Ovary (tissue), 9 donors: Measurements from ENCODE around the gene DDB1. TPM values are rescaled to one million over a fixed set of nuclear protein-coding genes. Genes with fewer than 3 reads are reported as not detected.
A peak's percentile ranks its signal among the peaks of the same experiment; 100 is the strongest.

ENCODE experiments used
- DNase-seq, 5 donors: peaks; one replicate each; pipeline ENCODE4 v3.0.0-alpha.2; 2019 to 2020
- H3K27ac ChIP-seq, 2 donors: fragments of 200-600 bp; one replicate each; pipeline versions ENCODE4 v1.5.1 to v1.8.0; 2019 to 2022
- H3K27me3 ChIP-seq: fragments of 200-600 bp; one replicate; pipeline ENCODE4 v1.8.0; 2022
- H3K36me3 ChIP-seq: fragments of 200-600 bp; sonication (generic); one replicate; pipeline ENCODE4 v1.5.1; 2019
- H3K4me1 ChIP-seq: one replicate; pipeline ENCODE4 v1.8.1; 2013; ENCODE audit warnings: mild to moderate bottlenecking, moderate library complexity; ENCODE audit not compliant: insufficient read depth
- H3K4me3 ChIP-seq: fragments of 200-600 bp; sonication (generic); one replicate; pipeline ENCODE4 v1.5.1; 2017
- H3K9me3 ChIP-seq, 2 donors: fragments of 200-600 bp in 1 of 2; sonication (generic) in 1 of 2; one replicate each; pipeline versions ENCODE4 v1.5.1 to v1.8.1; 2013 to 2019; ENCODE audit warnings: mild to moderate bottlenecking in 1 of 2, moderate library complexity in 1 of 2
- EP300 ChIP-seq: sonication (generic); formaldehyde crosslinking; IDR thresholded peaks from one replicate; pipeline ENCODE4 v1.6.1; 2017; ENCODE audit warnings: antibody characterized with exemption
- POLR2A ChIP-seq: fragments of 450-650 bp; IDR thresholded peaks from one replicate; pipeline ENCODE4 v1.6.1; 2017; ENCODE audit warnings: antibody characterized with exemption, mild to moderate bottlenecking, moderate library complexity
- WGBS, 3 donors: extraction: QIAGEN DNeasy Blood & Tissue Kit in 1 of 3; methylation state at CpG; one replicate each; pipeline versions ENCODE4 v1.1.5 to v1.1.7; 2013 to 2017; 5-methylcytosine and 5-hydroxymethylcytosine counted together
- intact Hi-C, 4 donors: fragments of 100-400 bp; cut with DNase I; formaldehyde crosslinking; loops; one replicate each; pipeline versions ENCODE4 v1.11.0 to v1.15.1; 2022 to 2023
- polyA plus RNA-seq, 2 donors: library from polyadenylated mRNA; stranded (reverse); fragments of 200-250 nt in 1 of 2; fragments of 350-450 nt in 1 of 2; fragmentation: Illumina TruSeq in 1 of 2; extraction: RNeasy Lipid Tissue Mini Kit (QIAGEN cat#74804) in 1 of 2; gene quantifications; one replicate each; pipeline ENCODE4 v1.2.3, GENCODE V29; 2013 to 2014
- total RNA-seq, 7 donors: library from RNA; depleted of rRNA in 2 of 7; stranded (reverse); fragments of >200 nt in 2 of 7; fragmentation: NEBNext Ultra II Directional in 3 of 7; extraction: Animal tissue kit (Norgen Biotek cat#: 25700) in 3 of 7; gene quantifications; one replicate each; pipeline versions ENCODE4 v1.1.0 to v1.2.4, GENCODE V29; 2016 to 2023
- TF ChIP-seq, protein P1 (sequence below), 3 donors: fragments of 450-650 bp in 2 of 3; fragments of 200-600 bp in 1 of 3; IDR thresholded peaks; one replicate each; pipeline versions ENCODE4 v1.5.1 to v1.8.0; 2016 to 2022; ENCODE audit warnings: antibody characterized with exemption in 3 of 3, mild to moderate bottlenecking in 1 of 3
- donor health status: DM: no; HTN: no; CAD: no; lungs with moderate emphysema.
- donor health status: DM: no; HTN: no; CAD: no.
- donor health status: Bipolar disorder and iron deficiency.
- donor health status: DM: yes; HTN: yes; CAD: no.
- donor health status: DM: no; HTN: no; CAD: no.
- donor health status: DM: yes; HTN: yes; CAD: no.

DDB1 gene
- total and polyA plus RNA-seq, 9 donors = 117 to 270 (median 217) TPM

DNA sequence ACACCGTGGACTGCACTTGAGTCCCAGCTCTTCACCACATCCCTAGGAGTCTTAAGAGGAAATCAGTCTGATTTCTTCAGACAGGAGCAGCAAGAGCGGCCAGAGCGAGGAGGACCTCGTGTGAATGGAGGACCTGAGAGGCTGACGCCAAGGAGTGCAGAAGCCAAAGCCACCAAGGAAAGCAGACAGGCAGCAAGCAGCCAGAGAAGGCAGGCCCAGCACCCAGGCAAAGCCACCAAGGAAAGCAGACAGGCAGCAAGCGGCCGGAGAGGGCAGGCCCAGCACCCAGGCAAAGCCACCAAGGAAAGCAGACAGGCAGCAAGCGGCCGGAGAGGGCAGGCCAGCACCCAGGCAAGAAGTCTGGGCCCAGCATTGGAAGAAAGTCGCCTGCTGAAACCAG is 17.0 kb upstream of the DDB1 start:
- no peaks in the 10 kb centered on the region for H3K27me3 ChIP-seq
- TF ChIP-seq EP300 (no peak), POLR2A (no peak)
- no peak overlapping the region for H3K4me3 ChIP-seq
- intact Hi-C loops = no loop called here
- no peaks in the 10 kb centered on the region for H3K36me3 ChIP-seq
- WGBS, 3 donors = 90 to 94% (median 91%) methylated on average over 10 of the region's 10 CpGs
- DNase-seq = no peak
- no peak overlapping the region for H3K27ac ChIP-seq
- no peaks in the 10 kb centered on the region for H3K9me3 ChIP-seq
- peaks cover 15% of the 10 kb centered on the region for H3K4me1 ChIP-seq

DNA sequence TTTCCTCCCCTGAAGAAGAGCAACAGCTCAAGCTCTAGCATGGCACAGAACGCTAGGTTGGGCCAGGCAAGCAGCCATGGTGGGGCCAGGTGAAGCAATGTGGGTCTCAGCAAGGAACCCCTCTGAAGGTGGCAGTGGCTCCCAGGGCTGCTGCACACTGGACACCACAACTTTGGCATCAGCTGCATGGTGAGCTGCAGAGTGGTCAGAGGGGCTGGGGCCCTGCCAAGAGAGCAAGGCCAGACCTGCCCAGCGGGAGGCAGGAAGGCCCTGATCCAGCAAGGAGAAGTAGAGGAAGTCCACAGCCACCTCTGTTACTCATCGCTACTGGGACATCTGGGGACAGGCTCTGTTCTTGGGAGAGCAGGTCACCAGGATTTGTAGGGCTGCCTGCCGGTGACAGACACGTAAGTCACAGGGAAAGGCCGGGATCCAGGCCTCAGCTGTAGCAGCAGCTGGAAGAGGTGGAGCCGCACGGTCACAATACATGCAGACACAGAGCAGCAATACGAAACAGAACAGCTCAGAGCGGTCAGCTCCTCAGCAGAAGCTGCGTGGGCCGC is 16.4 kb upstream of the DDB1 start:
- H3K9me3 ChIP-seq = no peaks in the 10 kb centered on the region
- peak in 1 of 5 donors; percentile 32 for DNase-seq
- H3K4me3 ChIP-seq = no peak overlapping the region
- no peaks in the 10 kb centered on the region for H3K27me3 ChIP-seq
- H3K36me3 ChIP-seq = no peaks in the 10 kb centered on the region
- TF ChIP-seq EP300 = no peak
- no peak for TF ChIP-seq POLR2A
- TF ChIP-seq, protein P1, sequence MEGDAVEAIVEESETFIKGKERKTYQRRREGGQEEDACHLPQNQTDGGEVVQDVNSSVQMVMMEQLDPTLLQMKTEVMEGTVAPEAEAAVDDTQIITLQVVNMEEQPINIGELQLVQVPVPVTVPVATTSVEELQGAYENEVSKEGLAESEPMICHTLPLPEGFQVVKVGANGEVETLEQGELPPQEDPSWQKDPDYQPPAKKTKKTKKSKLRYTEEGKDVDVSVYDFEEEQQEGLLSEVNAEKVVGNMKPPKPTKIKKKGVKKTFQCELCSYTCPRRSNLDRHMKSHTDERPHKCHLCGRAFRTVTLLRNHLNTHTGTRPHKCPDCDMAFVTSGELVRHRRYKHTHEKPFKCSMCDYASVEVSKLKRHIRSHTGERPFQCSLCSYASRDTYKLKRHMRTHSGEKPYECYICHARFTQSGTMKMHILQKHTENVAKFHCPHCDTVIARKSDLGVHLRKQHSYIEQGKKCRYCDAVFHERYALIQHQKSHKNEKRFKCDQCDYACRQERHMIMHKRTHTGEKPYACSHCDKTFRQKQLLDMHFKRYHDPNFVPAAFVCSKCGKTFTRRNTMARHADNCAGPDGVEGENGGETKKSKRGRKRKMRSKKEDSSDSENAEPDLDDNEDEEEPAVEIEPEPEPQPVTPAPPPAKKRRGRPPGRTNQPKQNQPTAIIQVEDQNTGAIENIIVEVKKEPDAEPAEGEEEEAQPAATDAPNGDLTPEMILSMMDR (IDR thresholded peaks at IDR 0.05) = no peak
- intact Hi-C loops = no loop called here
- no peak overlapping the region for H3K27ac ChIP-seq
- peaks cover 15% of the 10 kb centered on the region for H3K4me1 ChIP-seq
- 84 to 89% (median 86%) methylated on average over 12 of the region's 12 CpGs for WGBS, 3 donors

DNA sequence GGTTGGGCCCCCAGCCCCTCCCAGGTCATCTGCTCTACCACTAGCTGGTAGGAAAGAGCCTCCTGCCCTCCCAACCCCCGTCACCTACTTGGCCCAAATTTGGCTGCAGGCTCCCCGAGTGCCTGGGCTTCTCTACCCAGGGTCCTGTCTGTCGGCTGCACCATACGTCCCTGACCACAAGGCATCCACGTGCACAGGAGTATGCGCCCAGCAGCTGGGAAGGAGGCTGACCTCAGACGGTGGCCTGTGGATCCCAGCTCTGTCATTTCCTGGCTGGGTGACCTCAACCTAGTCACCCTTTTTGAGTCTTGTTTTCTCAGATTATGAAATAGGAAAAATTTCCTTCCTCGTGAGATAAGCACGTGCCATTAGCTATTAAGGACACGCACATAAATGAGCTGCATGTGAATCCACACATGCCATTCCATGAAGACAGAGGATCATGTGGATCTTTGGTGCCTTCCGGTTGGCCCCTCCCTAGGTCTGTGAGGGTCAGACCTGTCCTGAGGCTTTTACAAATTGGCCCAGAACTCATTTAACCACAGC is 15.1 kb upstream of the DDB1 start:
- no peak for TF ChIP-seq POLR2A
- no peak for TF ChIP-seq EP300
- TF ChIP-seq, protein P1 (IDR thresholded peaks at IDR 0.05) = no peak
- Histone ChIP-seq H3K27ac (no peak overlapping the region), H3K27me3 (no peaks in the 10 kb centered on the region), H3K4me1 (peaks cover 15% of the 10 kb centered on the region), H3K36me3 (no peaks in the 10 kb centered on the region), H3K4me3 (no peak overlapping the region), H3K9me3 (no peaks in the 10 kb centered on the region)
- WGBS, 3 donors = 70 to 78% (median 72%) methylated on average over 11 of the region's 11 CpGs
- intact Hi-C loops = no loop called here
- peak in 1 of 5 donors; percentile 42 for DNase-seq

DNA sequence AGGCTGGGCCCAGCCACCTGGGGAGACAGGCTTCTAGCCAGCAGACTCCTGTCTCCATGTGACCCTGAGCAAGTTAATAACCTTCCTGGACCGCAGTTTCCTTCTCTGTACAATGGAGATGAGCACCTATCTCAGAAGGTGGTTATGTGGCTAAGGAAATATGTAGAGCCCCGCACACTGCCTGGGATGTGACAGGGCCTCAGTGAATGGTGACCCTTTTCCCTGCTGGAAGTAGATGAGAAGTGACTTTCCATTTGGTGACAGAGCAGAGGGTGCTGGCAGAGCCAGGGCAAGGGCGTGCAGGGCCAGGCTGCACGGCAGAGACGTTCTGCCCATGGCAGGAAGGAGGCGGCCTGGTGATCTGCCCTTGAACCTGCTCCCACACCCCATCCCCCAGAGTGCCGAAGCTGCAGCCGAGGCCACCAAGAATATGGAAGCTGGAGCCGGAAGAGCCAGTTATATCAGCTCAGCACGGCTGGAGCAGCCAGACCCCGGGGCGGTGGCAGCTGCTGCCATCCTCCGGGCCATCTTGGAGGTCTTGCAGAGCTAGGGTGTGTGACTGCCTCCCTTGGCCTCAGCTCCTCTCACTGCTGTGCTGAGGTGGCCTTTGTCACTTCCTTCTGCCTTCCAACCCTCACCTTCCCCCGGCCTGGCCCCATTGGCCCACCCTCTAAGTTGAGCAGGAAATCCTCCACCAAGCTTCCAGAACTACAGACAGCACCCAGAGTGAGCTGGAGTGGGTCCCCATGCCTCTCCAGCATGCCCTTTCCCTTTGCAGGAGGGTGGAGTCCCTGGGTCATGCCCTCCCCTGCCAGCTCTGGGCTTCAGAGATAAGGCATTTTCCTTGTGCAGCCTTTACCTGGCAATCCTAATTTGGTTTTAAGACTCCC is 13.3 kb upstream of the DDB1 start:
- no peaks in the 10 kb centered on the region for H3K36me3 ChIP-seq
- H3K27me3 ChIP-seq = no peaks in the 10 kb centered on the region
- H3K9me3 ChIP-seq = no peaks in the 10 kb centered on the region
- TF ChIP-seq POLR2A = no peak
- TF ChIP-seq EP300 = no peak
- TF ChIP-seq, protein P1 (IDR thresholded peaks at IDR 0.05) = no peak
- peaks cover 15% of the 10 kb centered on the region for H3K4me1 ChIP-seq
- intact Hi-C loops = no loop called here
- 29 to 62% (median 32%) methylated on average over 14 of the region's 14 CpGs for WGBS, 3 donors
- H3K4me3 ChIP-seq = no peak overlapping the region
- peak overlapping the region; percentile 55 to 77 for H3K27ac ChIP-seq
- peak in 1 of 5 donors; percentile 59 for DNase-seq
